Testis (tissue), 2 donors: ENCODE measurements around the gene PIK3CB.

Source experiments
- POLR2A ChIP-seq: fragments of 450-650 bp; IDR thresholded peaks from one replicate; pipeline ENCODE4 v1.6.1; 2017; ENCODE audit warnings: antibody characterized with exemption, mild to moderate bottlenecking, moderate library complexity
- TF ChIP-seq, protein P1 (sequence below), 3 experiments: fragments of 450-650 bp in 2 of 3; fragments of 200-600 bp in 1 of 3; sonication (generic) in 1 of 3; IDR thresholded peaks; one replicate each; pipeline ENCODE4 v1.5.1; 2016 to 2019; ENCODE audit warnings: antibody characterized with exemption in 3 of 3, mild to moderate bottlenecking in 2 of 3, moderate library complexity in 1 of 3

- TF ChIP-seq, protein P1, sequence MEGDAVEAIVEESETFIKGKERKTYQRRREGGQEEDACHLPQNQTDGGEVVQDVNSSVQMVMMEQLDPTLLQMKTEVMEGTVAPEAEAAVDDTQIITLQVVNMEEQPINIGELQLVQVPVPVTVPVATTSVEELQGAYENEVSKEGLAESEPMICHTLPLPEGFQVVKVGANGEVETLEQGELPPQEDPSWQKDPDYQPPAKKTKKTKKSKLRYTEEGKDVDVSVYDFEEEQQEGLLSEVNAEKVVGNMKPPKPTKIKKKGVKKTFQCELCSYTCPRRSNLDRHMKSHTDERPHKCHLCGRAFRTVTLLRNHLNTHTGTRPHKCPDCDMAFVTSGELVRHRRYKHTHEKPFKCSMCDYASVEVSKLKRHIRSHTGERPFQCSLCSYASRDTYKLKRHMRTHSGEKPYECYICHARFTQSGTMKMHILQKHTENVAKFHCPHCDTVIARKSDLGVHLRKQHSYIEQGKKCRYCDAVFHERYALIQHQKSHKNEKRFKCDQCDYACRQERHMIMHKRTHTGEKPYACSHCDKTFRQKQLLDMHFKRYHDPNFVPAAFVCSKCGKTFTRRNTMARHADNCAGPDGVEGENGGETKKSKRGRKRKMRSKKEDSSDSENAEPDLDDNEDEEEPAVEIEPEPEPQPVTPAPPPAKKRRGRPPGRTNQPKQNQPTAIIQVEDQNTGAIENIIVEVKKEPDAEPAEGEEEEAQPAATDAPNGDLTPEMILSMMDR (IDR thresholded peaks at IDR 0.05) = no peak
- no peak for TF ChIP-seq POLR2A
These were observed 67.1 kb downstream of the PIK3CB start for GRCh38 chr3:138767498-138768104.
